ENCODE data around the gene LRRC8C. TPM values are rescaled to one million over a fixed set of nuclear protein-coding genes. Genes with fewer than 3 reads are reported as not detected.

LRRC8C gene
- total and polyA plus RNA-seq, 10 donors = 3.7 to 33.0 (median 21.6) TPM

GRCh38 chr1:89765774-89766173 is 132.9 kb downstream of the LRRC8C start:
- intact Hi-C loops (cut with DNase I; ENCODE audit: low total_unique reads) = no loop called here
- Histone ChIP-seq H3K4me3 (no peak overlapping the region), H3K9me3 (no peaks in the 10 kb centered on the region), H3K27me3 (replicated peaks in 1 of 7) (peaks cover 0 to 2% (median 0%) of the 10 kb centered on the region in 7 donors), H3K27ac (no peak overlapping the region), H3K36me3 (no peaks in the 10 kb centered on the region), H3K4me1 (peaks cover 4 to 32% (median 20%) of the 10 kb centered on the region in 6 donors)
- no peak for TF ChIP-seq POLR2AphosphoS5 (IDR thresholded peaks at IDR 0.05)
- TF ChIP-seq POLR2A (IDR thresholded peaks at IDR 0.05) = no peak
- TF ChIP-seq CTCF (IDR thresholded peaks at IDR 0.05 in 8 of 11, conservative IDR thresholded peaks at IDR 0.05 in 3 of 11) = no peak
- 48 to 95% (median 86%) methylated on average over 1 of the region's 1 CpG for WGBS, 5 donors
- DNase-seq = no peak

GRCh38 chr1:89767618-89768017 is 134.7 kb downstream of the LRRC8C start:
- Histone ChIP-seq H3K9me3 (no peaks in the 10 kb centered on the region), H3K27ac (no peak overlapping the region), H3K4me3 (no peak overlapping the region), H3K4me1 (peaks cover 4 to 14% (median 10%) of the 10 kb centered on the region in 6 donors), H3K27me3 (replicated peaks in 1 of 7) (peaks cover 0 to 4% (median 0%) of the 10 kb centered on the region in 7 donors), H3K36me3 (no peaks in the 10 kb centered on the region)
- intact Hi-C loops (cut with DNase I; ENCODE audit: low total_unique reads) = no loop called here
- no peak for DNase-seq
- WGBS, 5 donors = 96 to 100% (median 98%) methylated on average over 1 of the region's 1 CpG
- TF ChIP-seq CTCF (IDR thresholded peaks at IDR 0.05 in 8 of 11, conservative IDR thresholded peaks at IDR 0.05 in 3 of 11) = no peak
- no peak for TF ChIP-seq POLR2AphosphoS5 (IDR thresholded peaks at IDR 0.05)
- TF ChIP-seq POLR2A (IDR thresholded peaks at IDR 0.05) = no peak

Small RNAs within 50 kb of the gene (small RNA-seq; reads per million reads assigned to genes)
- gene AC093423.1 = 0 reads per million in 4 donors

Other genes with a start within 250 kb of the LRRC8C start
- gene LRRC8B, start 108.3 kb upstream of the LRRC8C start, total RNA-seq = 10 to 100 TPM; 11.6 to 22.5 (median 14.3) TPM
- gene LRRC8B, start 108.3 kb upstream of the LRRC8C start, polyA plus RNA-seq = 1 to 10 TPM; 1.7 to 3.0 (median 2.0) TPM
- 10 to 100 TPM; 27.5 to 42.0 (median 37.0) TPM for gene LRRC8D, start 187.9 kb downstream of the LRRC8C start, total RNA-seq
- gene LRRC8D, start 187.9 kb downstream of the LRRC8C start, polyA plus RNA-seq = 10 to 100 TPM; 12.8 to 14.4 (median 13.6) TPM

Measured in spleen (tissue), 11 donors.